Hindlimb muscle (tissue), 1 donor: ENCODE results near the gene CRAMP1. TPM values are rescaled to one million over a fixed set of nuclear protein-coding genes. Genes with fewer than 3 reads are reported as not detected.

Source experiments
- DNase-seq: peaks from one replicate; pipeline ENCODE4 v3.0.0-alpha.2; 2013
- polyA plus RNA-seq: library from polyadenylated mRNA; unstranded; fragments of 120-200 nt; gene quantifications from one replicate; pipeline ENCODE4 v1.2.1, GENCODE V29; 2013; ENCODE audit not compliant: insufficient read length

Gene CRAMP1
- polyA plus RNA-seq, 1 donor: 18.5 TPM

- no peak for DNase-seq
Measured at GRCh38 chr16:1597154-1597553, 15.0 kb upstream of the CRAMP1 start.

- DNase-seq: no peak
Measured at GRCh38 chr16:1601031-1601430, 11.1 kb upstream of the CRAMP1 start.

GRCh38 chr16:1601489-1601888 lies 10.7 kb upstream of the CRAMP1 start:
- no peak for DNase-seq

- no peak for DNase-seq
Measured at GRCh38 chr16:1602285-1602684, 9.9 kb upstream of the CRAMP1 start.

GRCh38 chr16:1606774-1607173 lies 5.4 kb upstream of the CRAMP1 start:
- DNase-seq: no peak

- no peak for DNase-seq
Measured at GRCh38 chr16:1607971-1608370, 4.2 kb upstream of the CRAMP1 start.

GRCh38 chr16:1610071-1610898 lies 1.9 kb upstream of the CRAMP1 start:
- peak; percentile 94 for DNase-seq

GRCh38 chr16:1610899-1611632 lies 1.1 kb upstream of the CRAMP1 start:
- no peak for DNase-seq

- no peak for DNase-seq
Measured at GRCh38 chr16:1613211-1613622, 1.1 kb downstream of the CRAMP1 start.

- DNase-seq: no peak
Measured at GRCh38 chr16:1613728-1614455, 1.7 kb downstream of the CRAMP1 start.

GRCh38 chr16:1614456-1615102 lies 2.4 kb downstream of the CRAMP1 start:
- DNase-seq: no peak

- no peak for DNase-seq
Measured at GRCh38 chr16:1615761-1616160, 3.6 kb downstream of the CRAMP1 start.

GRCh38 chr16:1619976-1620375 lies 7.8 kb downstream of the CRAMP1 start:
- no peak for DNase-seq

- no peak for DNase-seq
Measured at GRCh38 chr16:1620391-1620790, 8.2 kb downstream of the CRAMP1 start.

- DNase-seq: no peak
Measured at GRCh38 chr16:1621851-1622250, 9.7 kb downstream of the CRAMP1 start.

GRCh38 chr16:1626327-1626726 lies 14.2 kb downstream of the CRAMP1 start:
- no peak for DNase-seq

GRCh38 chr16:1626776-1627175 lies 14.6 kb downstream of the CRAMP1 start:
- DNase-seq: no peak

- DNase-seq: no peak
Measured at GRCh38 chr16:1630450-1631213, 18.5 kb downstream of the CRAMP1 start.

GRCh38 chr16:1631230-1631629 lies 19.1 kb downstream of the CRAMP1 start:
- DNase-seq: no peak

- no peak for DNase-seq
Measured at GRCh38 chr16:1631931-1632637, 19.9 kb downstream of the CRAMP1 start.

GRCh38 chr16:1632638-1632970 lies 20.4 kb downstream of the CRAMP1 start:
- DNase-seq: no peak
